HG03135 (cell line): Measurements from ENCODE around the gene PROK1.

Experiments
- ATAC-seq: cut with Tn5 transposase; IDR thresholded peaks from one replicate; pipeline ENCODE4 v1.9.1; 2021; ENCODE audit warnings: mild to moderate bottlenecking, moderate library complexity; ENCODE audit not compliant: unreplicated experiment

The PROK1 gene

DNA sequence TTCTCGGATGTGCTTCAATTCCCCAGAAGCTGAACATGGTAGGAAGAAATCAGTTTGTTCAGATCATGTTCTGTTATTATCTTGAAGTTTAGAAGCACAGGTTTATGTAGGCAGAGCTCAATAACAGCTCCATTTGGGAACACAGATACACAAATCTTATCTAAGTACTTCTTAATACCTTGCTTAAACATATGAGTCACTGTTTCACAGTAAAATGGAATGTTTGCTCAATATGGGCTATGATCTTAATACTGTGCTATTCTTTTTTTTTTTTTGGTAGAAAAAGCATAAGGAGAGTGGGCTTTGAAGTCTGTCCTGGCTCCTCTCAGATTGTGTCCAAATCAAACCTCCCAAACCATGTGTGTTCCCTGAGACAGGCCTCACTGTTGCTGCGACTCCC is 13.4 kb downstream of the PROK1 start:
- ATAC-seq, result no peak

DNA sequence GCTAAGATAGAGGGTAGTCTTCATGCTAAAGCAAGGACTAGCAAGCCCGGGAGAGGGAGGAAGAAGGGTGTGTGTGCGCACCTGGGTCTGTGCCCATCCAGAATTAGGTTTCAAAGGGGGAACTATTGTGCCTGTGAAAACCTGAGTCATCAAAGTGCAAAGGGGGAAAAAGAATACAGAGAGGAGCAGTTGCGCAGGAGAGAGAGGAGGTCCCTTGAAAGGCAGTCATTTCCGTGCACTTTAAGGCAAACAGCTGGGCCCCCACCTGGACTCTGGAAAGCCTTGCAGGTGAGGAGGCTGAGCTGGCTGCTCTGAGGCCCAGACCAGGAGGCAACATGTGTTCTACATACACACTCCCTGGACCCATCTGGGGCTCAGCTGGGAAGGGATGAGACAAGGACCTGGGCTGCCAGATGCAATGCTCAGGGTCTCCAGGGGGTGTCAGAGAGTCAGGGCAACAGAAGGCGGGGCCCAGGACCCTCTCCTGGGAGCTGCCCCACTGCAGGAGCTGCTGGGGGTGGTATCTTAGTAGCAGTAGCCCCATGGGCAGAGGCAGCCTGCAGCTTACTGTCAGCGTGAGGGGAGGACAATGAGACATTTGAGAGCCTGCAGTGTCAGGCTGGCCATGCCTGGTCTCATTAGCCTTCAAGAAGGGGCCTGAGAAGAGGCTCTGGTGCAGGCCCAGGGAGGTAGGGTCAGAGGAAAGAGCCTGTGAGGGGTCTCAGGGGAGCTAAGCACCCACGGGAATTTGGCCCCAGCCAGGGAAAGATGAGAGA is 14.3 kb downstream of the PROK1 start:
- no peak for ATAC-seq

DNA sequence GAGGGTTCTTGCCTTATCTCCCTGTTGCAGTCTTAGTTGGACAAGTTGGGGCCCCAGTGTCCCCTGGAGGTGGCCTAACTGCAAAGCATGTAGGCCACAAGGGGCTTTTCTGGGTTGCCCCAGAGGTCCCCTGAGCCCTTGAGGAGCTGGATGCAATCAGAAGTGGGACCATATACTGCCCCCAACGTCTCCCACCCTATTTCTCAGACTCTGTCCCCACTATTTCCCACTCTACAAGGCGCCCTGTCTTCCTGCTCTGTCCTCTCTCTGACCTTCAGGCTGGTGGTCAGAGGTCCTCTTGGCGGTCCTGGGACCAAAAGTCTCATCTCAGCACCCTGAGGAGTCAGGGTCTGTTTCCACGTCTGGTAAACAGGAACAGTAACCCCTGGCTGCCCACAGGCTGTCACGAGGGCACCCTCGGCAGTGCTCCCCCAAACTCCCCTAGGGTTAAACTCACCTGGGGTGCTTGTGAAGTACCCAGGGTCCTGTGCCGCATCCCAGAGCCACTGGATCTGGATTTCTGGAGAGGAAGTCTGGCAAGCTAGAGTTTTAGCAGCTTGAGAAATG is 14.9 kb downstream of the PROK1 start:
- no peak for ATAC-seq

- no peak for ATAC-seq
These were observed 15.8 kb downstream of the PROK1 start for GRCh38 chr1:110466646-110467280.

- no peak for ATAC-seq
These were observed 20.2 kb downstream of the PROK1 start for GRCh38 chr1:110471131-110471530.

GRCh38 chr1:110472546-110472945 is 21.6 kb downstream of the PROK1 start:
- no peak for ATAC-seq

DNA sequence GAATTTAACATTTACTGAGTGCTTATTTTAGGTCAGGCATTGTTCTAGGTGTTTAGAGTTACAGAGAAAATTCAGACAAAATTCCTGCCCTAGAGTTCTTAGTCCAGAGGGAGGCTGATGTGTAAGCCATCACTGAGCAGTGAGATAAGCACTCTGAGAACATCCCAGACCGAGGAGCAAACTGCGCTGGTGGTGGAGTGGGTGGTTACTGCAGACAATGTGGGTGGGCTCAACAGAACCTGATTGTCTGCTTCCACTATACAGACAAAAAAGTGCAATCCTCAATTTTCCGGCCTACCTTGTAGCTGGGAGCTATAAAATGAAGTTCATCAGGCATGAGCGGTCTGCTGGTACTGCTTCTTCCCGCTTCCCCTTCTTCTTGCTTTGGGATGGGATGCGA is 23.5 kb downstream of the PROK1 start:
- no peak for ATAC-seq

DNA sequence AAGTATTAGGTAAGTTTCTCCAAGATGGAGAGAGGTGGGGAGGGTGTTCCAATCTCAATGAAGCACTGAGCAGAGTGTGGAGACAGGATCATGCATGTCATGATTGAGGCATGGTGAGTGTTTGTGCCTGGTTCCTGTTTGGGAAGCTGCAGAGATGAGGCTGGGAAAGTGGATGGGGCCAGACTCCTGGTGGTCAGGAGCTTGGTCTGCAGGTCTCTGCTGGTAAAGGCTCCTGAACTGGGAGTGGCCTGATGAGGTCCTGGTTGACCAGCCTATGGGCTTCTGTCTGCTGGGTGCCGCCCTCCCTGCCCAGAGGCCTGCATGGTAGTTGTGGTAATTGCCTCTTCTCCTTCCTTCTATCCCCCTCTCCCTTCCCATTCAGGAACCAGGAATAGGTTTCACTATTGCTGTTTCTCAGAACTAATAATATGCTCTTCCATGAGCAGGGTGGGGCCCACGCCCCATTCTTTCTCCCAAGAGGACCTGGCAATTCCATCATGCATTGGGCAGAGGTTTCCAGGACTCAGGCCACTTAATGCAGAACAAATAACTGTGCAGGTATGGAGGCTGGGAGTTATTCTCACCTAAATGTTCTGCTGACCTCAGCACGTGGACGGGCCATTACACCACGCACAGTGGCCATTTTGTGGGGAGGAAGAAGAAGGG is 24.5 kb downstream of the PROK1 start:
- no peak for ATAC-seq

DNA sequence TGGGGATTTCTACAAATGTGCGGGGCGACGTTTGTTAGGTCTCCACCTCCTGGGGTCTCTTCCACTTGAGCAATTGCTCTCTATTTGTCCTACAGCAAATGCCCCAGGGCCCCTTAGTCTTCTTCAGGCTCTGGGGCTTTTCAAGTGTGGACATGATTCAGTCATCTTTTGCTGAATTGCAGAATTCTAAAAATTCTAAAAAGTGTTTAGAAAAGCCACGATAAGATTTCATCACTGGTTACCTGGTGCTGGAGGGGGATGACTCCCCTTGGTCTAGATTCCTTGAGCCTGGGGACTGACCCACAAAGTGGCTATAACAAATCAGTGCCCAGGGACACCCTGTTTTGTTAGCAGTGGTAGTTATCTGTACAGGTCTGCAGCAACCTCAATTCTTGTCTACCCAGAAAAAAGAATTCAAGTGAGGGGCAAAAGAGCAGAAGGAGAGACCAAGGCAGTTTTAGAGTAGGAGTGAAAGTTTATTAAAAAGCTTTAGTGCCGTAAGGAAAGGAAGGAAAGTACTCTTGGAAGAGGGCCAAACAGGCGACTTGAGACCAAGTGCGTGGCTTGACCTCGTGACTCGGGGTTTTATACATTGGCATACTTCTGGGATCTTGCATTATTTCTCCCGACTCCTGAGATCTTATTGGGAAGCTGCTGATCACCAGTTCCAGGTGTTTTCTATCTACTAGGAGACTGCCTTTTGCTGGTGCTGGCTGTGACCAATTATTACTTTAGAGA is 25.2 kb downstream of the PROK1 start:
- ATAC-seq, result no peak

DNA sequence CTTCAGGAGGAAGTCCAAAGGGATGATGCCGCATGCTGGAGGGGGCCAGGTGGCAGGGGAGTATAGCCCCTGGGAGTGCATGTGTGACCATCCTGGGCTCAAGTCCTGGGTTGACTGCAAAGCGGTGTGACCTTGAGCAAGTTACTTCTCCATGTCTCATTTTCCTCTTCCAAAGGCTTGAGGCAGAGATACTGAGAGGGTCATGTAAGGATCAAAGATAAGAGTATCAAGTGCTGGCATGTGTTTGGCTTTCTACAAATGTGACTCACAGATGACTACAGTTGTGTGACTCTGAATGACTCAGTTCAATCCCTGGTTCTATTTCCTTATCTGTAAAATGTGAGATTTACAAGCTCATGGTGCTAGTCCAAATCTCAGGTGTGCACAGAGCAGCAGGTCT is 26.1 kb downstream of the PROK1 start:
- ATAC-seq, result no peak

DNA sequence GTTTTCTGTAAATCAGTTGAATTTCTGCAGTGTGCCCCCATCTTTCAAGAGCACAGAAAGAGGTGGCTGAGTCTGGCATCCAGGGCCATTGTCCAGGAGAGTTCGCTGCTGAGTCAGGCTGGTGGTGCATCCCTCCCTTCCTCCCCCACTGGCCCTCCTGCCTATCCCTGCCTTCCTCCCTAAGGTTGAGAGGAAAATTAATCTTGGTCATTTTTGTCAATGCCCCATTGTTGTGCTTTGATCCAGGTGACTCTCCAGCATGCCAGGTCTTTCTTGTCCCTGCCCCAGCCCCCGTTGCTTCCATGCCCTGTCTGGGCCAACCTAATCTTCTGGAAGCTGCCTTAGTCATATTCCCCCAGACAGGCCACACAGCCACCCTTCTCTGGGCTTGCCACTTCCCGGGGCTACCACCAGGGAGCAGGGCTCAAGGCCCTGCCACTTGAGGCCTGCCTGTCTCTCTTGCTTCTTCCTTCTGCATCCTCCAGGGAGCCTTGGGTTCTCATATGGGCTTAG is 26.6 kb downstream of the PROK1 start:
- no peak for ATAC-seq

- no peak for ATAC-seq
These were observed 27.2 kb downstream of the PROK1 start for GRCh38 chr1:110477967-110478640.

- no peak for ATAC-seq
These were observed 27.9 kb downstream of the PROK1 start for GRCh38 chr1:110478886-110479285.

- ATAC-seq, result no peak
These were observed 29.6 kb downstream of the PROK1 start for GRCh38 chr1:110480356-110481096.

- no peak for ATAC-seq
These were observed 31.1 kb downstream of the PROK1 start for GRCh38 chr1:110481968-110482623.

DNA sequence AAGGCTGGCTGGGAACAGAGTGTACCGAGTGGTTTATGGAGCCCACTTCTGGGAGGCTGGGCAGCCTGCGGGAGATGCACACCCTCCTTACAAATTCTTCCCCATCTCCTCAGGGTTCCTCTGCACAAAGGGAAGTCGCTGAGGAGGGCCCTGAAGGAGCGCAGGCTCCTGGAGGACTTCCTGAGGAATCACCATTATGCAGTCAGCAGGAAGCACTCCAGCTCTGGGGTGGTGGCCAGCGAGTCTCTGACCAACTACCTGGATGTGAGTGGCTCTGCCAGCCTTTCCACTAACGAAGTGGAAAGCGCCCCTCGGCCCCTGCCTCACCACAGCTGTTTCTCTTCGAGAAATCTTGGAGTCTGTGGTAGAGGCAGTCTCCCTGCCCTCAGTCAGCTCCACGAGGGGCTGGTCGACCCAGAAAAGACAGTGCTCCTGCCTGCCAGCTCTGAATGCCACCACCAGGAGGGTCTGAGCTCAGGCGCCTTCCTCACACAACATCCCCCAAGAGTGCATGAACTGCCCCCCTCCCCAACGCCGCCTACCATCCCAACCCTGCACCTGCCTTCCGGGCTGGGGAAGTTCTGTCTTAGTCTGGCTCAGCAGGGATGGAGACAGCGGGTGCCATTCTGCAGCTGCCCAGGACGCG is 31.8 kb downstream of the PROK1 start:
- no peak for ATAC-seq

- no peak for ATAC-seq
These were observed 32.3 kb downstream of the PROK1 start for GRCh38 chr1:110483308-110483685.

DNA sequence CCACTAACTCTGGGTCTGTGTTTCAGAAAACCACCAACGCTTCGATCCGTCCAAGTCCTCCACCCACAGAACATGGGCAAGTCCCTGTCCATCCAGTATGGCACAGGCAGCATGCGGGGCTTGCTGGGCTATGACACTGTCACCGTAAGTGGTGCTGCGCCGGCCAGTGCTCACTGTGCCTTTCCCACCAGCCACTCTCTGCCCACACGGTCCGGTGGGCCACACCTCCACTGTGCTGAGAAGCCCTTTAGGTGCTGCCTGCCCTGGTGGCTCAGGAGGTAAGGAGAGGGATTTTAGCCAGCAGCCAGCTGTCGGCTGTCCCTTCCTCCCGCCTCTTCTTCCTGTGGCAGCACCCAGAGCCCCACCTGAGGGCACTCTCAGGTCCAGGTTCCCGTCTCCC is 33.9 kb downstream of the PROK1 start:
- ATAC-seq, result no peak

DNA sequence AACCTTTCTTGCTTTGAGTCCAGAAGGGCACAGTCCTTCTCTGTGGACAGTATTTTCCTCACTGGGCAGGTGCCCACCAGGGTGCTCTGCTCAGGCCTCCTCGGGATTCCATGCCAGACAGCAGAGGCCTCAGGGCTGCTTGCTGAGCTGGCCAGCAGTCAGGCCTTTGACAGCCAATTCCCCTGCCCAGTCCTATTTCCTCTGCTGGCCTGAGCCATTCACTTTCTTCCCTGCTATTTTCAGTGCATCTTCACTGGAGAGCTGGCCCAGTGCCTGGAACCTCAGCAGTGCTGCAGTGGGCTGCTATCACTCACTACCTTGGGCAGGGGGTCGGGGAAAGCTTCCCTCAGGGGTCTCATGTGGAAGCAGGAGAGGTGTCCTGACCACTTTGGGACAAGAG is 34.8 kb downstream of the PROK1 start:
- no peak for ATAC-seq
